GM12891 (cell line): ENCODE measurements around the gene GRAMD1B.

Experiments
- PAX5 ChIP-seq: IDR thresholded peaks from 2 replicates; pipeline ENCODE4 v1.6.1; 2011; ENCODE audit warnings: low read length, moderate library complexity, mild to moderate bottlenecking; ENCODE audit not compliant: insufficient read depth, severe bottlenecking
- POLR2A ChIP-seq: IDR thresholded peaks from 2 replicates; pipeline ENCODE4 v1.6.1; 2011; ENCODE audit warnings: low read depth, low read length, control low read depth
- POLR2AphosphoS5 ChIP-seq: IDR thresholded peaks from 2 replicates; pipeline ENCODE4 v1.6.1; 2011; ENCODE audit warnings: low read depth, low read length, control low read depth
- POU2F2 ChIP-seq: IDR thresholded peaks from 2 replicates; pipeline ENCODE4 v1.6.1; 2011; ENCODE audit warnings: low read depth, mild to moderate bottlenecking, control low read depth, low read length, moderate library complexity
- TAF1 ChIP-seq: IDR thresholded peaks from 2 replicates; pipeline ENCODE4 v1.6.1; 2011; ENCODE audit warnings: low read depth, low read length, control low read depth

DNA sequence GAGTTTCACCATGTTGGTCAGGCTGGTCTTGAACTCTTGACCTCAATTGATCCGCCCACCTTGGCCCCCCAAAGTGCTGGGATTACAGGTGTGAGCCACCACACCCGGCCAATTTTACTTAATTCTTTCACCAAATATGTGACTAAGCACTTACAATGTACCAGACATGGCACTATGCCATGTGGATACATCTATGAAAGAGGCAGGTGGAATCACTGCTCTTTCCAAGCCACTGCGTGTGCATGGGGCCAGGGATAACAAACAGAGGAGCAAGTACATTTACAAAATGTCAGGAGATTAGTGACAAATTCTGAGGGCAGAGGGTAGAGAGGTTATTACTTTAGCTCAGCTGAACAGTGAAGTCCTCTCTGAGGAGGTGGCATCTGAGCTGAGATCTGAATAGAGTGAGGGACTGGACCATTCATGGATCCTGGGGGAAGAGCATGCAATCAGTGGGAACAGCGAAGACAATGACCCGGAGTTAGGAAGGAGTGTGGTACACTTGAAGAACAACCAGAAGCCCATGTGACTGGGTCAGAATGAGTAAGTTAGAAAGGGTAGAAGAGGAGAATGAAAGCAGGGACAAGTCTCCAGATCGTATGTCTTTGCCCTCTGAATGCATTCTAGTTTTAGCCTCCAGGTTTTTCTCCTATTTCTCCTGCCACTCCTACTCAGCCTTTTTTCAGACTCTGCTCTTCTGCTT lies 38.3 kb upstream of the GRAMD1B start:
- TF ChIP-seq TAF1 (no peak), POLR2AphosphoS5 (no peak), POLR2A (no peak), PAX5 (no peak), POU2F2 (no peak)
